K562 (cell line): ENCODE data around the gene TBX22.

ENCODE experiments used
- CREB1 ChIP-seq, 2 experiments: sonication (generic) in 1 of 2; formaldehyde crosslinking in 1 of 2; IDR thresholded peaks; 2 replicates each; pipeline versions ENCODE4 v1.6.1 to v1.8.0; 2012 to 2022; ENCODE audit warnings: inconsistent platforms in 1 of 2, mild to moderate bottlenecking in 1 of 2, missing genetic modification reagents in 1 of 2, moderate library complexity in 1 of 2
- CTCF ChIP-seq, 3 experiments: IDR thresholded peaks in 2 of 3; conservative IDR thresholded peaks in 1 of 3; 2 replicates each; pipeline ENCODE4 v1.5.1; 2011 to 2012; ENCODE audit warnings: low read length in 3 of 3, mild to moderate bottlenecking in 3 of 3, control low read depth in 2 of 3, improper control_type of control experiment in 1 of 3, inconsistent platforms in 1 of 3, low read depth in 1 of 3, mixed read lengths in 1 of 3, moderate library complexity in 1 of 3; ENCODE audit not compliant: insufficient read depth in 2 of 3
- MAZ ChIP-seq, 2 experiments: fragments of 450-650 bp in 1 of 2; sonication (generic) in 1 of 2; formaldehyde crosslinking; IDR thresholded peaks in 1 of 2; conservative IDR thresholded peaks in 1 of 2; 2 replicates each; pipeline versions ENCODE4 v1.4.0 to v1.5.0; 2020; ENCODE audit warnings: mild to moderate bottlenecking in 1 of 2, missing genetic modification reagents in 1 of 2
- MYC ChIP-seq, 2 experiments: fragments of 250-450 bp in 1 of 2; sonication (Bioruptor Pico) in 1 of 2; IDR thresholded peaks; 2 replicates each; pipeline versions ENCODE4 v1.5.1 to v1.6.1; 2012 to 2021; ENCODE audit warnings: low read depth in 2 of 2, borderline replicate concordance in 1 of 2, improper control_type of control experiment in 1 of 2, low read length in 1 of 2, mild to moderate bottlenecking in 1 of 2, moderate library complexity in 1 of 2
- POLR2AphosphoS5 ChIP-seq: IDR thresholded peaks from 2 replicates; pipeline ENCODE4 v1.6.1; 2011; ENCODE audit warnings: mild to moderate bottlenecking, low read depth, low read length, moderate library complexity; ENCODE audit not compliant: control insufficient read depth, insufficient read depth
- ZBTB40 ChIP-seq, 2 experiments: fragments of 450-650 bp in 1 of 2; sonication (generic) in 1 of 2; formaldehyde crosslinking in 1 of 2; IDR thresholded peaks; 2 replicates each; pipeline versions ENCODE4 v1.7.1 to v1.9.0; 2016 to 2022; ENCODE audit warnings: inconsistent platforms in 1 of 2, mild to moderate bottlenecking in 1 of 2, missing genetic modification reagents in 1 of 2
- ZFP91 ChIP-seq: sonication (generic); formaldehyde crosslinking; IDR thresholded peaks from 2 replicates; pipeline ENCODE4 v1.8.0; 2022; ENCODE audit warnings: mild to moderate bottlenecking, missing genetic modification reagents

- TF ChIP-seq ZFP91 (CRISPR knock-in tag) = no peak
- no peak for TF ChIP-seq CTCF (IDR thresholded peaks at IDR 0.05 in 2 of 3, conservative IDR thresholded peaks at IDR 0.05 in 1 of 3; ENCODE audit: insufficient read depth in 2 of 3, low read depth in 1 of 3, low read length in 3 of 3)
- no peak for TF ChIP-seq CREB1 (IDR thresholded peaks at IDR 0.05)
- no peak for TF ChIP-seq CREB1 (CRISPR knock-in tag; IDR thresholded peaks at IDR 0.05)
- TF ChIP-seq MAZ (CRISPR knock-in tag; conservative IDR thresholded peaks at IDR 0.05 in 1 of 2, IDR thresholded peaks at IDR 0.05 in 1 of 2) = no peak
- no peak for TF ChIP-seq MYC (IDR thresholded peaks at IDR 0.05; ENCODE audit: low read depth, low read length)
- TF ChIP-seq MYC (CRISPR knock-in tag; IDR thresholded peaks at IDR 0.05; ENCODE audit: borderline replicate concordance, low read depth) = no peak
- TF ChIP-seq POLR2AphosphoS5 = no peak
- TF ChIP-seq ZBTB40 (IDR thresholded peaks at IDR 0.05) = no peak
- no peak for TF ChIP-seq ZBTB40 (CRISPR knock-in tag; IDR thresholded peaks at IDR 0.05)
Observed at GRCh38 chrX:80022363-80023031, 7.9 kb downstream of the TBX22 start.
